ENCODE measurements around the gene ACOX3. TPM values are rescaled to one million over a fixed set of nuclear protein-coding genes. Genes with fewer than 3 reads are reported as not detected.

The ACOX3 gene
- total RNA-seq, 1 donor from 2014 or later, result 44.1 TPM

DNA sequence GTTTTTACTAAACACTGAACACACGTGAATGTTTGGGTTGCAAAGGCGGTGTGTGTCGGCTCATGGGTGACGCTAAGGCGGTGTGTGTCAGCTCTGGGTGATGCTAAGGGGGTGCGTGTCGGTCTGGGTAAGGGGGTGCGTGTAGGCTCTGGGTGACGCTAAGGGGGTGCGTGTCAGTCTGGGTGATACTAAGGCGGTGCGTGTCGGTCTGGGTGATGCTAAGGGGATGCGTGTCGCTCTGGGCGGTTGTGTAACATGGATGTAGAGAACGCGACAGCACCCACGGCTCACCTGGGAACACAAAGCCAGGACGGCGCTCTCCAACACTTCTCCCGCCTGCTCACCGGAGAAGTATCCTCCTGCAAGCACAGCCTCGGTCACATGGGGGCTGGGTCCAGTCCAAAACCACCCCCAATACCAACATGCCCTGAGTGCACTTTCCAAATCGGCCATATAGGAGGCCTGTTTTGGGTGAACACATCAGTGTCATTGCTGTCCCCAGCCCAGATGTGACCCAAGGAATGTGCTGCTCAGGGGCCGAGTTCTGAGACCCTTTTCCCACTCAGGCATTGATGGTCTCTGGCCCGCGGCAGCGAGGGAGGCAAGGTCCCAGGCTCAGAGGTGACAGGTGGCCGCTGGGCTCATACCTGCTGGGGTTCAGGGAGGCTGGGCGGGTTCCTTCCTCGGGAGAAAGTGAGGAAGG lies 67.1 kb downstream of the ACOX3 start:
- peaks cover 4% of the 10 kb centered on the region for H3K36me3 Mint-ChIP-seq (ENCODE audit: low read depth, unreplicated experiment)
- H3K27me3 Mint-ChIP-seq (ENCODE audit: unreplicated experiment), result peaks cover 5% of the 10 kb centered on the region
- no peak for TF ChIP-seq CTCF (IDR thresholded peaks at IDR 0.05; ENCODE audit: unreplicated experiment)
- H3K27ac Mint-ChIP-seq (ENCODE audit: unreplicated experiment), result no peak overlapping the region
- no peaks in the 10 kb centered on the region for H3K9me3 Mint-ChIP-seq (ENCODE audit: unreplicated experiment)
- no peak overlapping the region for H3K4me3 Mint-ChIP-seq (ENCODE audit: unreplicated experiment)
- no peak for DNase-seq (ENCODE audit: low spot score)
- H3K4me1 Mint-ChIP-seq (ENCODE audit: unreplicated experiment), result no peaks in the 10 kb centered on the region

- DNase-seq (ENCODE audit: low spot score), result no peak
- no peak overlapping the region for H3K4me3 Mint-ChIP-seq (ENCODE audit: unreplicated experiment)
- H3K27ac Mint-ChIP-seq (ENCODE audit: unreplicated experiment), result no peak overlapping the region
- no peaks in the 10 kb centered on the region for H3K4me1 Mint-ChIP-seq (ENCODE audit: unreplicated experiment)
- no peak for TF ChIP-seq CTCF (IDR thresholded peaks at IDR 0.05; ENCODE audit: unreplicated experiment)
- peaks cover 5% of the 10 kb centered on the region for H3K27me3 Mint-ChIP-seq (ENCODE audit: unreplicated experiment)
- no peaks in the 10 kb centered on the region for H3K9me3 Mint-ChIP-seq (ENCODE audit: unreplicated experiment)
- H3K36me3 Mint-ChIP-seq (ENCODE audit: low read depth, unreplicated experiment), result peaks cover 4% of the 10 kb centered on the region
Observed at GRCh38 chr4:8372506-8372905, 68.0 kb downstream of the ACOX3 start.

GRCh38 chr4:8371596-8371995 lies 68.9 kb downstream of the ACOX3 start:
- no peak overlapping the region for H3K4me3 Mint-ChIP-seq (ENCODE audit: unreplicated experiment)
- no peak for TF ChIP-seq CTCF (IDR thresholded peaks at IDR 0.05; ENCODE audit: unreplicated experiment)
- H3K9me3 Mint-ChIP-seq (ENCODE audit: unreplicated experiment), result no peaks in the 10 kb centered on the region
- H3K27ac Mint-ChIP-seq (ENCODE audit: unreplicated experiment), result no peak overlapping the region
- H3K36me3 Mint-ChIP-seq (ENCODE audit: low read depth, unreplicated experiment), result peaks cover 4% of the 10 kb centered on the region
- H3K27me3 Mint-ChIP-seq (ENCODE audit: unreplicated experiment), result peaks cover 5% of the 10 kb centered on the region
- no peak for DNase-seq (ENCODE audit: low spot score)
- no peaks in the 10 kb centered on the region for H3K4me1 Mint-ChIP-seq (ENCODE audit: unreplicated experiment)

- no peak for TF ChIP-seq CTCF (IDR thresholded peaks at IDR 0.05; ENCODE audit: unreplicated experiment)
- no peak for DNase-seq (ENCODE audit: low spot score)
- Mint-ChIP-seq H3K36me3 (ENCODE audit: low read depth, unreplicated experiment) (peaks cover 4% of the 10 kb centered on the region), H3K4me3 (ENCODE audit: unreplicated experiment) (no peak overlapping the region), H3K4me1 (ENCODE audit: unreplicated experiment) (no peaks in the 10 kb centered on the region), H3K9me3 (ENCODE audit: unreplicated experiment) (no peaks in the 10 kb centered on the region), H3K27me3 (ENCODE audit: unreplicated experiment) (peaks cover 5% of the 10 kb centered on the region), H3K27ac (ENCODE audit: unreplicated experiment) (no peak overlapping the region)
Observed at GRCh38 chr4:8370835-8371595, 69.5 kb downstream of the ACOX3 start.
